Ovary (tissue), 9 donors: ENCODE results near the gene PPL. TPM values are rescaled to one million over a fixed set of nuclear protein-coding genes. Genes with fewer than 3 reads are reported as not detected.

Source experiments
- DNase-seq, 5 donors: peaks; one replicate each; pipeline ENCODE4 v3.0.0-alpha.2; 2019 to 2020
- H3K27ac ChIP-seq, 2 donors: fragments of 200-600 bp; one replicate each; pipeline versions ENCODE4 v1.5.1 to v1.8.0; 2019 to 2022
- H3K27me3 ChIP-seq: fragments of 200-600 bp; one replicate; pipeline ENCODE4 v1.8.0; 2022
- H3K36me3 ChIP-seq: fragments of 200-600 bp; sonication (generic); one replicate; pipeline ENCODE4 v1.5.1; 2019
- H3K4me1 ChIP-seq: one replicate; pipeline ENCODE4 v1.8.1; 2013; ENCODE audit warnings: mild to moderate bottlenecking, moderate library complexity; ENCODE audit not compliant: insufficient read depth
- H3K4me3 ChIP-seq: fragments of 200-600 bp; sonication (generic); one replicate; pipeline ENCODE4 v1.5.1; 2017
- H3K9me3 ChIP-seq, 2 donors: fragments of 200-600 bp in 1 of 2; sonication (generic) in 1 of 2; one replicate each; pipeline versions ENCODE4 v1.5.1 to v1.8.1; 2013 to 2019; ENCODE audit warnings: mild to moderate bottlenecking in 1 of 2, moderate library complexity in 1 of 2
- EP300 ChIP-seq: sonication (generic); formaldehyde crosslinking; IDR thresholded peaks from one replicate; pipeline ENCODE4 v1.6.1; 2017; ENCODE audit warnings: antibody characterized with exemption
- POLR2A ChIP-seq: fragments of 450-650 bp; IDR thresholded peaks from one replicate; pipeline ENCODE4 v1.6.1; 2017; ENCODE audit warnings: antibody characterized with exemption, mild to moderate bottlenecking, moderate library complexity
- WGBS, 3 donors: extraction: QIAGEN DNeasy Blood & Tissue Kit in 1 of 3; methylation state at CpG; one replicate each; pipeline versions ENCODE4 v1.1.5 to v1.1.7; 2013 to 2017; 5-methylcytosine and 5-hydroxymethylcytosine counted together
- intact Hi-C, 4 donors: fragments of 100-400 bp; cut with DNase I; formaldehyde crosslinking; loops; one replicate each; pipeline versions ENCODE4 v1.11.0 to v1.15.1; 2022 to 2023
- polyA plus RNA-seq, 2 donors: library from polyadenylated mRNA; stranded (reverse); fragments of 200-250 nt in 1 of 2; fragments of 350-450 nt in 1 of 2; fragmentation: Illumina TruSeq in 1 of 2; extraction: RNeasy Lipid Tissue Mini Kit (QIAGEN cat#74804) in 1 of 2; gene quantifications; one replicate each; pipeline ENCODE4 v1.2.3, GENCODE V29; 2013 to 2014
- total RNA-seq, 7 donors: library from RNA; depleted of rRNA in 2 of 7; stranded (reverse); fragments of >200 nt in 2 of 7; fragmentation: NEBNext Ultra II Directional in 3 of 7; extraction: Animal tissue kit (Norgen Biotek cat#: 25700) in 3 of 7; gene quantifications; one replicate each; pipeline versions ENCODE4 v1.1.0 to v1.2.4, GENCODE V29; 2016 to 2023
- TF ChIP-seq, protein P1 (sequence below), 3 donors: fragments of 450-650 bp in 2 of 3; fragments of 200-600 bp in 1 of 3; IDR thresholded peaks; one replicate each; pipeline versions ENCODE4 v1.5.1 to v1.8.0; 2016 to 2022; ENCODE audit warnings: antibody characterized with exemption in 3 of 3, mild to moderate bottlenecking in 1 of 3
- donor health status: DM: no; HTN: no; CAD: no; lungs with moderate emphysema.
- donor health status: DM: no; HTN: no; CAD: no.
- donor health status: Bipolar disorder and iron deficiency.
- donor health status: DM: yes; HTN: yes; CAD: no.
- donor health status: DM: no; HTN: no; CAD: no.
- donor health status: DM: yes; HTN: yes; CAD: no.

The PPL gene
- total and polyA plus RNA-seq, 9 donors: 4.2 to 37.8 (median 9.1) TPM

DNA sequence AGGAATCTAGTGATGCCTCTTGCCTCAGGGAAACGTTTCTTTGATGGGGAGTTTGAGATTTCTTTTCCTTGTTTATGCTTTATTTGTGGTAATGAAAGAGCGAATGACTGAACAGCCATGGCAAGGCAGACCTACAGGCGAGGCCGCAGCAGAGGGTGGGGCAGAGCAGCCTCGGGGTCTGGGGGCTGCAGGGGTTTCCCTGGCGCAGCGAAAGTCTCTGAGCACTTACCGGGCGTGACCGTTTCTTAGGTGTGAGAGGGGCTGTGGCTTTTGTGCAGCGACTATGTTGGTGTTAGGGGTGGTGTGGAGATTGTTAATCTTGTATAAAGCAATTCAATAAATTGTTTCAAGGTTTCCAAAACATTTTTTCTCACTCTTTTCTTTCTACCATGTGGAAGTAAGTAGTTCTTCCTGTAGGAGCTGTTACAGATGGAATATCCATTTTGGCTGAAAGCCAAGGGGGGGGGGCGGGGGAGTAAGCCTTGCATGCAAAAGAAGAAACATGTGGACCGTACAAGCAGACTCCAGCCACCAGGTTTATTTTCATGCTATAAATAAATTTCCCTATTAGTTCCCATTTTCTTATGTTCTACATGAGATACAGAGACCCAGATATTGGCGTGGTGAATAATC, 54.8 kb downstream of the PPL start:
- H3K27ac ChIP-seq: no peak overlapping the region
- H3K9me3 ChIP-seq: no peaks in the 10 kb centered on the region
- H3K4me1 ChIP-seq: peaks cover 7% of the 10 kb centered on the region
- H3K27me3 ChIP-seq: no peaks in the 10 kb centered on the region
- DNase-seq: peak in 3 of 5 donors; percentile 53 to 59 (median 56)
- 24 to 46% (median 43%) methylated on average over 14 of the region's 14 CpGs for WGBS, 3 donors
- intact Hi-C loops: no loop called here
- H3K36me3 ChIP-seq: no peaks in the 10 kb centered on the region
- H3K4me3 ChIP-seq: no peak overlapping the region
- TF ChIP-seq POLR2A (no peak), EP300 (no peak)
- TF ChIP-seq, protein P1, sequence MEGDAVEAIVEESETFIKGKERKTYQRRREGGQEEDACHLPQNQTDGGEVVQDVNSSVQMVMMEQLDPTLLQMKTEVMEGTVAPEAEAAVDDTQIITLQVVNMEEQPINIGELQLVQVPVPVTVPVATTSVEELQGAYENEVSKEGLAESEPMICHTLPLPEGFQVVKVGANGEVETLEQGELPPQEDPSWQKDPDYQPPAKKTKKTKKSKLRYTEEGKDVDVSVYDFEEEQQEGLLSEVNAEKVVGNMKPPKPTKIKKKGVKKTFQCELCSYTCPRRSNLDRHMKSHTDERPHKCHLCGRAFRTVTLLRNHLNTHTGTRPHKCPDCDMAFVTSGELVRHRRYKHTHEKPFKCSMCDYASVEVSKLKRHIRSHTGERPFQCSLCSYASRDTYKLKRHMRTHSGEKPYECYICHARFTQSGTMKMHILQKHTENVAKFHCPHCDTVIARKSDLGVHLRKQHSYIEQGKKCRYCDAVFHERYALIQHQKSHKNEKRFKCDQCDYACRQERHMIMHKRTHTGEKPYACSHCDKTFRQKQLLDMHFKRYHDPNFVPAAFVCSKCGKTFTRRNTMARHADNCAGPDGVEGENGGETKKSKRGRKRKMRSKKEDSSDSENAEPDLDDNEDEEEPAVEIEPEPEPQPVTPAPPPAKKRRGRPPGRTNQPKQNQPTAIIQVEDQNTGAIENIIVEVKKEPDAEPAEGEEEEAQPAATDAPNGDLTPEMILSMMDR (IDR thresholded peaks at IDR 0.05): no peak

DNA sequence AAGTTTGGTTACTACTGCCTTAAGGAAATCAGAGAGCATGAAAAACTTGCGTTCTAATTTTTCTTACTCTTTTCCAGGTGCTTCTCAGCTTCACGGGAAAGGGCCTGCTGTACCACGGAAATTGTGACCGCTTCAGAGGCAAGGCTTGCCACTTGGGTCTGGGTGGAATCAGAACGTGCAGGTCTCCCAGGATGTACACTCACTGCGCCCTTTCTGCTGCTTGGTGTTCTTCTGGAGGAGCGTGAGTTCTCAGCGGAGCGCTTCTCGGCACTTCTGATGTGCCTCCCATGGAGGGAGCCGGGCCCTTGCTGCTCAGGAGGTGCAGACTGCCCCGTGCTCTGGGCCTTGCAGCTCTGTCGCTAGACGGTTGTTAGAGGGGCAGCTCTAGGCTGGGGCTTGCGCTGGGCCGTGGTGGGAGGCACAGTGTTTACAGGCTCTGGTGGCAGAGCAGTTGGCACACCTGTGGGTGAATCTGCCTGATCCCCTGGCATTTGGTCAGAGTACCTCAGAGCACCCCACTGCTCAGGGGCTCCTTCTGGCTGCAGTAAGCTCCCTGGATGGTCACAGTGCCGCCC, 56.9 kb downstream of the PPL start:
- TF ChIP-seq, protein P1 (IDR thresholded peaks at IDR 0.05): no peak
- no peak for TF ChIP-seq EP300
- TF ChIP-seq POLR2A: no peak
- WGBS, 3 donors: 90 to 95% (median 92%) methylated on average over 17 of the region's 17 CpGs
- no peaks in the 10 kb centered on the region for H3K36me3 ChIP-seq
- peak in 1 of 5 donors; percentile 32 for DNase-seq
- H3K4me1 ChIP-seq: peaks cover 7% of the 10 kb centered on the region
- H3K4me3 ChIP-seq: no peak overlapping the region
- H3K27me3 ChIP-seq: no peaks in the 10 kb centered on the region
- no peak overlapping the region for H3K27ac ChIP-seq
- H3K9me3 ChIP-seq: no peaks in the 10 kb centered on the region
- intact Hi-C loops: no loop called here

DNA sequence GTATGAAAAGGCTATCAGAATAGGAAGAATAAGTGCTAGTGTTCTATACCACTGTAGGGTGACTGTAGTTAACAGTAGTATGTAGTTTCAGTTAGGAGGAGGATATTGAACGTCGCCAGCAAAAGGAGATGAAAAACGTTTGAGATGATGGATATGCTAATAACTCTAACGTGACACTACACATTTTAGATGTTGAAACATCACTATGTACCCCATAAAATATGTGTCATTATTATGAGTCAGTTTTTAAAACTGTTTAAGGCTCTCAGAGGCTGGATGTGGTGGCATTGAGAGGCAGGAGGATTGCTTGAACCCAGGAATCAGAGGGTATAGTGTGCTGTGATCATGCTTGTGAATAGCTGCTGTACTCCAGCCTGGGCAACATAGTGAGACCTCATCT, 57.9 kb downstream of the PPL start:
- WGBS, 3 donors: 76 to 81% (median 80%) methylated on average over 4 of the region's 4 CpGs
- no peaks in the 10 kb centered on the region for H3K36me3 ChIP-seq
- intact Hi-C loops: no loop called here

DNA sequence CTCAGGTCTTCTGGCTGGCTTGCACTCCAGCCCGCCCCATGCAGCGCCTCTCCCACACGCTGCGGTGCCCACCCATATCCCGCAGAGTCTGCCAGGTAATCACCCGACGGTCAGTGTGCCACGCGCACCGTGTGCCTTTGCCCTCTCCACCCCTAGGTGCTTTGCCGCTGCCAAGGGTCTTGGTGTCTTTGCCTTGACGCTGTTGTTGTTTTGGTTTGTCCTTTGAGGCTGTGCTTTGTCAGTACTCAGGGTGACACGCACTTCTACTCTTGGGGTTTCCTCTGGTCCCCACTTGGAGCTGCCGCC, 59.6 kb downstream of the PPL start:
- Histone ChIP-seq H3K27me3 (no peaks in the 10 kb centered on the region), H3K9me3 (no peaks in the 10 kb centered on the region), H3K27ac (no peak overlapping the region), H3K4me1 (peaks cover 3% of the 10 kb centered on the region), H3K36me3 (no peaks in the 10 kb centered on the region), H3K4me3 (no peak overlapping the region)
- TF ChIP-seq, protein P1 (IDR thresholded peaks at IDR 0.05): no peak
- TF ChIP-seq POLR2A: no peak
- no peak for TF ChIP-seq EP300
- no peak for DNase-seq
- 88 to 90% (median 89%) methylated on average over 14 of the region's 14 CpGs for WGBS, 3 donors
- intact Hi-C loops: no loop called here

More for the DNA sequence above, 57.9 kb downstream of the PPL start:
- no peak overlapping the region for H3K4me3 ChIP-seq
- H3K9me3 ChIP-seq: no peaks in the 10 kb centered on the region
- no peak for TF ChIP-seq POLR2A
- TF ChIP-seq, protein P1 (IDR thresholded peaks at IDR 0.05): no peak
- no peak for TF ChIP-seq EP300
- no peak for DNase-seq
- no peak overlapping the region for H3K27ac ChIP-seq
- H3K27me3 ChIP-seq: no peaks in the 10 kb centered on the region
- H3K4me1 ChIP-seq: peaks cover 7% of the 10 kb centered on the region
